IPS-18c (cell line): Measurements from ENCODE around the gene PTPRM.

Experiments
- H3K4me3 ChIP-seq: 2 replicates; pipeline ENCODE4 v1.7.0; 2013; ENCODE audit warnings: low read depth, mild to moderate bottlenecking, low read length, moderate library complexity; ENCODE audit not compliant: insufficient read depth
- H3K9me3 ChIP-seq: one replicate; pipeline ENCODE4 v1.6.1; 2013; ENCODE audit warnings: mild to moderate bottlenecking, low read length, moderate library complexity; ENCODE audit not compliant: control insufficient read depth, insufficient read depth

The PTPRM gene

GRCh38 chr18:8401606-8402005 lies 834.5 kb downstream of the PTPRM start:
- no peak overlapping the region for H3K4me3 ChIP-seq
- no peaks in the 10 kb centered on the region for H3K9me3 ChIP-seq

- Histone ChIP-seq H3K9me3 (no peaks in the 10 kb centered on the region), H3K4me3 (no peak overlapping the region)
These were observed 835.1 kb downstream of the PTPRM start for GRCh38 chr18:8402237-8402636.

GRCh38 chr18:8403713-8404112 lies 836.6 kb downstream of the PTPRM start:
- Histone ChIP-seq H3K4me3 (no peak overlapping the region), H3K9me3 (no peaks in the 10 kb centered on the region)

GRCh38 chr18:8406186-8406867 lies 839.2 kb downstream of the PTPRM start:
- no peak overlapping the region for H3K4me3 ChIP-seq
- H3K9me3 ChIP-seq = no peaks in the 10 kb centered on the region

DNA sequence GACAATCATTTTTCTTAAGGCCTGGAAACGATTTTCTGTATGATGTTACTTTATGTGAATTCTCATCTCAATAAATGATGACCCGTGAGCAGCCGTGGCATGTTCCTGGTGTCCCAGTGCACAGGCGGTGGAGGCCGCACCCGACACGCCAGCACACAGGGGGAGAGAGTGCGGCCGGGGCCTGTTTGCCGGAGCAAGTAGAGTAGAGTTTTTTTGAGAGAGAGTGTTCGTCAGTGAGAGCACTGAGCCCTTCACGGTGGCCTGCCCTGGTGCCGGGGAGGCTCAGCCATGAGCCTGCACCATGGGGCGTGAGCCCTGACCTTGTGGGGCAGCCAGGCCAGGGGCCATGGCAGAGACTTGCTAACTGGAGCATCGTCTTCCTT lies 839.7 kb downstream of the PTPRM start:
- Histone ChIP-seq H3K4me3 (no peak overlapping the region), H3K9me3 (peaks cover under 1% of the 10 kb centered on the region)

- Histone ChIP-seq H3K4me3 (no peak overlapping the region), H3K9me3 (peaks cover 3% of the 10 kb centered on the region)
These were observed 842.0 kb downstream of the PTPRM start for GRCh38 chr18:8409151-8409550.

- Histone ChIP-seq H3K9me3 (peaks cover 3% of the 10 kb centered on the region), H3K4me3 (no peak overlapping the region)
These were observed 844.4 kb downstream of the PTPRM start for GRCh38 chr18:8411492-8411891.

DNA sequence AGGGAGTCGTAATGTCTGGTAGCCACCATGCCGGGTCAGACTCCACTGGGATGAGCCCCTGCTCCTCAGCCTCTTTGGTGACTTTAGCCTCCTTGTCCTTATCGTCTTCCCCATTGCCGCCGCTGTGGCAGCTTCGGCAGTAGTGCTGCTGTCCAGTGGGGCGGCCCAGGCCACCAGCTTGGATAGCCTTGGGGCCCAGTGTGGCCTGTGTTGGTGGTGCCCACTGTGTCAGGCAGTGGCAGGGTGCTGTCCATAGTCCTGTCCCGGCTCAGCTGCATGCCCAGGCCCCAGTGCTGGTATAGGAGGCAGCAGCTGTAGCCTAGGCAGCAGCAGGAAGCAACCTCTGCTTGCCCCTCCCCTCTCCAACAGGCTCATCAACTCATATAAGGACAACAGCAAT lies 845.0 kb downstream of the PTPRM start:
- Histone ChIP-seq H3K4me3 (no peak overlapping the region), H3K9me3 (peaks cover 3% of the 10 kb centered on the region)

DNA sequence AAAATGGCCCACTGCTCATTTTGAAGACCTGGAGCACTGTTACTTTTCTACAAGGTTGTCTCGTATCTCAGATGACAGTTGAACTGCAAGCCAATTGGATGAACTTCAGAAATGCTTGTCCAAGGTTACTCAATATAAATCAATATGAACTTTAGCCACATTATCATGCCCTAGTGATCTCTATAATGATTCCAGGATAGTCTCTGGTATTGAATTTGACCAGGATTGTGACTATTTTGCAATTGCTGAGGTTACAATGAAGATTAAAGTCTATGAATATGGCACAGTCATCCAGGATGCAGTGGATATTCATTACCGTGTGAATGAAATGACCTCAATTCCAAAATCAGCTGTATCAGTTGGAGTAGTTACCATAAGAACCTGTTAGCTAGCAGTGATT lies 846.1 kb downstream of the PTPRM start:
- H3K4me3 ChIP-seq = no peak overlapping the region
- H3K9me3 ChIP-seq = peaks cover 3% of the 10 kb centered on the region

DNA sequence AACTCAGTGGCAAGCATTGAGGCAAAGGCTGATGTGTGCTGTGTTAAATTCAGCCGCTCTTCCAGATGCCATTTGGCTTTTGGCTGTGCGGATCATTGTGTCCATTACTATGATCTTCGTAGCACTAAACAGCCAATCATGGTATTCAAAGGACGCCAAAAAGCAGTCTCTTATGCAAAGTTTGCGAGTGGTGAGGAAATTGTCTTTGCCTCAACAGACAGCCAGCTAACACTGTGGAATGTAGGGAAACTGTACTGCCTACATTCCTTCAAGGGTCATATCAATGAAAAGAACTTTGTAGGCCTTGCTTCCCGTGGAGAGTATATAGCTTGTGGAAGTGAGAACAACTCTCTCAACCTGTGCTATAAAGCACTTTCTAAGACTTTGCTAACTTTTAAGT lies 846.6 kb downstream of the PTPRM start:
- H3K9me3 ChIP-seq = peaks cover 3% of the 10 kb centered on the region
- H3K4me3 ChIP-seq = no peak overlapping the region

GRCh38 chr18:8416212-8417019 lies 849.3 kb downstream of the PTPRM start:
- H3K4me3 ChIP-seq = no peak overlapping the region
- H3K9me3 ChIP-seq = peaks cover 3% of the 10 kb centered on the region

- H3K9me3 ChIP-seq = no peaks in the 10 kb centered on the region
- no peak overlapping the region for H3K4me3 ChIP-seq
These were observed 855.3 kb downstream of the PTPRM start for GRCh38 chr18:8422391-8422790.

DNA sequence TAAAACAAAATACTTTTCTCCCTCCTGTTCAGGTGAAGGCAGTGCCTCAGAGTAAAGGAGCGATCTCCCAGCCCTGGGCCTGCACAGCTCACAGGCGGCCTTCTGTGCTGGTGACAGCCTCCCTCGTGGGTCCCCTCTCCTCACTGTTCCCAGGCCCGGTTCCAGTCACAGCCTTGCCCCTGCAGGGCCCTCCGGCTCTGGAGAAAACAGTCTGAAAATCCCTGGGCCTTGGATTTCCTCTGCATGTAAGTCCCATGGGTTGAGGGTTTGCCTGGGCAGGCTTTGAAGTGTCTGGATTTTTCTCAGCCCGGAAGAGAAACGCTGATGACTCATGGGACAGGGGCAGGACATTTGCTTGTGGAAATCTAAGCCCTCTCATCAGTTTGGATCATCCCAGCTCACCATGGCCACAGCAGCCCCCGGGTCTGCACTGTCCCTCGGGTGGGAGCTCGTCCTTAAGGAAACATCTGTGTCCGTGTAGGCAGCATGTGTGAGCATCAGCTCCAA lies 856.0 kb downstream of the PTPRM start:
- H3K9me3 ChIP-seq = no peaks in the 10 kb centered on the region
- no peak overlapping the region for H3K4me3 ChIP-seq

DNA sequence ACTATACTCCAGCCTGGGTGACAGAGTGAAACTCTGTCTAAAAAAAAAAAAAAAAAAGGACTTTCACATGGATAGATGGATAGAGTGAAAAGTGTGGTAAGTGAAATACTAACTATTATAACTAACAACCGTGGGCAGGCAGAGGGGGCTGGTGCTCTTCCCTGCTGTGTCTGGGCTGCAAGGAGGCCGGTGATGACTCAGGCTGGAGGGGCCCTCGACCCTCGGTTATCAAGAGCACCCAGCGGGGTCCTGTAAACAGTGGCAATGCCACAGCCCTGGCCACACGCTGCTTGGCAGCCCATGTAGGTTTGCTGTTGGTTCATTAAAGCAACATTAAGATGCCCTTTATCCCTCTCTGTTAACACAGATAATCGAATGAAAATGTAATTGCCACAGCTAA lies 857.4 kb downstream of the PTPRM start:
- H3K9me3 ChIP-seq = no peaks in the 10 kb centered on the region
- no peak overlapping the region for H3K4me3 ChIP-seq

- Histone ChIP-seq H3K4me3 (no peak overlapping the region), H3K9me3 (no peaks in the 10 kb centered on the region)
These were observed 858.0 kb downstream of the PTPRM start for GRCh38 chr18:8424917-8425725.

DNA sequence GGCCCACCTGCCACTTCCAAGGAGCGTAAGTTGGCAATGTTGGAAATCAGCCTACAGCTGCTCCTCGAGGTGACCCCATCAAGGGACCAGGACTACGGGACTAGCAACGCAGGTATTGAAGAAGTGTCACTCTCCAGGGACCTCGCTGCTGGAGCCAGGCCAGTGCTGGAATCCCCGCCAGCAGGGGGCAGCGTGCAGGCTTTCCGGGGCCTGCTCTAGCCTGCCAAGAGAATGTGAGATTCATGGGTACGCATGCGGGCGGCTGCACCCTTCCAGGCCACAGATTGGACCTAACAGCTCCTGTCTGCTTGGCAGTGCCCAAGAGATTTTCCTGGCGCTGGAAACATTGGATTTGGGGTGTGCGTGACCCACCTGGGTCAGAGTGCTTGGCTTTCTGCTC lies 859.3 kb downstream of the PTPRM start:
- Histone ChIP-seq H3K4me3 (no peak overlapping the region), H3K9me3 (no peaks in the 10 kb centered on the region)

- Histone ChIP-seq H3K9me3 (no peaks in the 10 kb centered on the region), H3K4me3 (no peak overlapping the region)
These were observed 860.2 kb downstream of the PTPRM start for GRCh38 chr18:8427339-8427738.

DNA sequence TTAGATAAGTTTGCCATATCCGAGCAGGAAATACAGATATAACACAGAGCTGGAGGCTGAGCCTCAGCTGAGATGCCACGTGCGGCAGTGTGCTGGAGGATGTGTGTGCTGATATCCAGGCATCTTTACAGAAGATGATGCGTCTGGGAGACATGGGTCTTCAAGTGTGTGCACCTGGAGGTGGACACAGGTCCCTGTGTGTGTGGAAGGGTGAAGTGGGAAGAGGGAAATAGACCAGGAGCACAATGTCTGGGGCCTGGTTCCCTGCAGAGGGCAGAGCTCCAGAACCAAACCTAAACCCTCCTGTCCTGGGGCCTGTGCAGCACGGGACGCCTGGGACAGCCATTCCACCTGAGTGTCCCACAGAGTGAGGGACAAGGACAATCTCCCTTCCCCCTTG lies 861.8 kb downstream of the PTPRM start:
- H3K4me3 ChIP-seq = no peak overlapping the region

More for the DNA sequence above, 861.8 kb downstream of the PTPRM start:
- H3K9me3 ChIP-seq = no peaks in the 10 kb centered on the region
